Measurements from ENCODE around the gene ZNF474.

ZNF474 gene

GRCh38 chr5:122170620-122171019, 41.3 kb downstream of the ZNF474 start:
- TF ChIP-seq, protein P1, sequence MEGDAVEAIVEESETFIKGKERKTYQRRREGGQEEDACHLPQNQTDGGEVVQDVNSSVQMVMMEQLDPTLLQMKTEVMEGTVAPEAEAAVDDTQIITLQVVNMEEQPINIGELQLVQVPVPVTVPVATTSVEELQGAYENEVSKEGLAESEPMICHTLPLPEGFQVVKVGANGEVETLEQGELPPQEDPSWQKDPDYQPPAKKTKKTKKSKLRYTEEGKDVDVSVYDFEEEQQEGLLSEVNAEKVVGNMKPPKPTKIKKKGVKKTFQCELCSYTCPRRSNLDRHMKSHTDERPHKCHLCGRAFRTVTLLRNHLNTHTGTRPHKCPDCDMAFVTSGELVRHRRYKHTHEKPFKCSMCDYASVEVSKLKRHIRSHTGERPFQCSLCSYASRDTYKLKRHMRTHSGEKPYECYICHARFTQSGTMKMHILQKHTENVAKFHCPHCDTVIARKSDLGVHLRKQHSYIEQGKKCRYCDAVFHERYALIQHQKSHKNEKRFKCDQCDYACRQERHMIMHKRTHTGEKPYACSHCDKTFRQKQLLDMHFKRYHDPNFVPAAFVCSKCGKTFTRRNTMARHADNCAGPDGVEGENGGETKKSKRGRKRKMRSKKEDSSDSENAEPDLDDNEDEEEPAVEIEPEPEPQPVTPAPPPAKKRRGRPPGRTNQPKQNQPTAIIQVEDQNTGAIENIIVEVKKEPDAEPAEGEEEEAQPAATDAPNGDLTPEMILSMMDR (IDR thresholded peaks at IDR 0.05), result no peak
- DNase-seq, result no peak
- H3K4me1 ChIP-seq, result no peaks in the 10 kb centered on the region
- intact Hi-C loops (cut with DNase I; ENCODE audit: low total_unique reads), result no loop called here
- no peaks in the 10 kb centered on the region for H3K9me3 ChIP-seq
- no peak overlapping the region for H3K27ac ChIP-seq
- no peaks in the 10 kb centered on the region for H3K27me3 ChIP-seq
- H3K36me3 ChIP-seq, result no peaks in the 10 kb centered on the region
- no peak overlapping the region for H3K4me3 ChIP-seq

DNA sequence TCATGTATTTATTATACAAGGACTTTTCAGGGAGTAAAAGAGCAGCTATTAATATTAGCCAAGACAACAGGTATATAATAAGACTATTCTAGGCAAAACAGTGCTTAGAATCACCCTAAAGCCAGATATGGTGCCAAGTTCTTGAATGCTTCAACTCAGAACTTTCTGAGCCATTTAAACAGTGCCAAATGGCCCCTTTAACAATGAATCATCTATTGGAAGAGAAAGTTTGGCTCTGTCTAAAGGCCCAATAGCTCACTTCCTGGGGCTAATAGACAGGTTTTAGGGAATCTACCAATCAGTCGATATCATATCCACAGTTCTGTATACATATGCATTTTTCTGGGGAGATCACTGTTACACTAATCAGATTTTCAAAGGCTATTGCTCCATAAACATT, 42.9 kb downstream of the ZNF474 start:
- no peak overlapping the region for H3K27ac ChIP-seq

GRCh38 chr5:122173474-122174415, 44.4 kb downstream of the ZNF474 start:
- Histone ChIP-seq H3K4me1 (no peaks in the 10 kb centered on the region), H3K36me3 (no peaks in the 10 kb centered on the region), H3K27ac (peak overlapping the region in 1 of 2 donors; percentile 27), H3K4me3 (no peak overlapping the region), H3K9me3 (no peaks in the 10 kb centered on the region), H3K27me3 (no peaks in the 10 kb centered on the region)
- TF ChIP-seq, protein P1 (IDR thresholded peaks at IDR 0.05), result no peak
- intact Hi-C loops (cut with DNase I; ENCODE audit: low total_unique reads), result no loop called here
- DNase-seq, result no peak

More for the DNA sequence above, 42.9 kb downstream of the ZNF474 start:
- Histone ChIP-seq H3K4me1 (no peaks in the 10 kb centered on the region), H3K36me3 (no peaks in the 10 kb centered on the region), H3K9me3 (no peaks in the 10 kb centered on the region), H3K4me3 (no peak overlapping the region), H3K27me3 (no peaks in the 10 kb centered on the region)
- TF ChIP-seq, protein P1 (IDR thresholded peaks at IDR 0.05), result no peak
- intact Hi-C loops (cut with DNase I; ENCODE audit: low total_unique reads), result no loop called here
- DNase-seq, result no peak

DNA sequence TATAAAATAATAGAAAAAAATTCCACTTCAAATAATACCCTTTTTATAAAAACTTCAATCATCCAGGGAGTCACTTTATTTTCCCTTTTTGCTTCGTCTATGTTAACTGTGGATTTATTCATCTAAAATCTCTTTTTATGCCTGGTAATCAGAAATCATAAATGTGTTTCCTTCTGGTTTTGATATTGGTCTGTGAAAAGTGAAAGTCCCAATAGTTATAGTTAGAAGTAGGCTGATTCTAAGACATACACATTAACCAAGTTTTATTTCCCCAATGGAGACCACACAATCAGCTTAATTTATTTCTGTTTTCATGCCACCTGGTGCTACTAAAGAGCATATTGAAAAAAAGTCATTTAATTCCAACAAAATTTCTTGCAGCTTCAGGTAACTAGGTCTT, 45.7 kb downstream of the ZNF474 start:
- H3K27me3 ChIP-seq, result no peaks in the 10 kb centered on the region
- no peak overlapping the region for H3K27ac ChIP-seq
- H3K4me3 ChIP-seq, result no peak overlapping the region
- H3K9me3 ChIP-seq, result no peaks in the 10 kb centered on the region
- DNase-seq, result no peak
- TF ChIP-seq, protein P1 (IDR thresholded peaks at IDR 0.05), result no peak
- no peaks in the 10 kb centered on the region for H3K36me3 ChIP-seq
- intact Hi-C loops (cut with DNase I; ENCODE audit: low total_unique reads), result no loop called here
- H3K4me1 ChIP-seq, result no peaks in the 10 kb centered on the region

DNA sequence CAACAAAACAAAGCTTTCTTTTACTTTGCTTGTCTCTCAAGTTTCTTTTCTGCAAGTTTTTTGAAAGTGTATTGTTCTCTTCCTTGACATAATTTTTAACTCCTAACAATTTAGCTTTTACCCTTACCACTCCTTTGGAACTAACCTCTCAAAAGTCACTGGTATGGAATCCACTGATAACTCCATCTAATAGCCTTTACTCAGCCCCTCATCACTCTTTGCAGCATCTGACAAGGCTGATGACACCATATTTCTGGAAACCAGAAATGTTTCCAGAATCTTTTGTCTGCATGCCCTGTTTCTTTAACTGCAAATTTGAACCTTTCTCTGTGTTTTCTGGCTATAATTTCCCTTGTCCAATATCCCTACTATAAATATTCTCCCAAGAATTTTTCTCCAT, 46.5 kb downstream of the ZNF474 start:
- Histone ChIP-seq H3K27ac (no peak overlapping the region), H3K9me3 (no peaks in the 10 kb centered on the region), H3K27me3 (no peaks in the 10 kb centered on the region), H3K4me1 (peaks cover 0 to 4% (median under 1%) of the 10 kb centered on the region in 4 donors), H3K36me3 (no peaks in the 10 kb centered on the region), H3K4me3 (no peak overlapping the region)
- TF ChIP-seq, protein P1 (IDR thresholded peaks at IDR 0.05), result no peak
- intact Hi-C loops (cut with DNase I; ENCODE audit: low total_unique reads), result no loop called here
- no peak for DNase-seq
